HepG2 (cell line): ENCODE results near the gene TIMM10. TPM values are rescaled to one million over a fixed set of nuclear protein-coding genes. Genes with fewer than 3 reads are reported as not detected.

ENCODE experiments used
- BRF2 ChIP-seq: sonication (generic); formaldehyde crosslinking; IDR thresholded peaks from 2 replicates; pipeline ENCODE4 v1.8.1; 2022; ENCODE audit warnings: mild to moderate bottlenecking, missing genetic modification reagents
- DMTF1 ChIP-seq: sonication (generic); formaldehyde crosslinking; IDR thresholded peaks from 2 replicates; pipeline ENCODE4 v1.4.0; 2020; ENCODE audit warnings: mild to moderate bottlenecking, missing genetic modification reagents
- EZH2 ChIP-seq: conservative IDR thresholded peaks from 2 replicates; pipeline ENCODE4 v1.6.1; 2012; ENCODE audit warnings: mild to moderate bottlenecking, low read depth, low read length, moderate library complexity
- IRF1 ChIP-seq: sonication (generic); formaldehyde crosslinking; IDR thresholded peaks from 2 replicates; pipeline ENCODE4 v1.4.0; 2020; ENCODE audit warnings: low read depth, mild to moderate bottlenecking, missing genetic modification reagents
- KDM4B ChIP-seq: sonication (generic); formaldehyde crosslinking; IDR thresholded peaks from 2 replicates; pipeline ENCODE4 v1.4.0; 2020; ENCODE audit warnings: missing genetic modification reagents
- MEF2D ChIP-seq: sonication (generic); formaldehyde crosslinking; IDR thresholded peaks from 2 replicates; pipeline ENCODE4 v1.5.1; 2020; ENCODE audit warnings: mild to moderate bottlenecking, missing genetic modification reagents
- MIXL1 ChIP-seq: IDR thresholded peaks from 2 replicates; pipeline ENCODE4 v1.6.1; 2016
- MTF1 ChIP-seq: sonication (generic); formaldehyde crosslinking; IDR thresholded peaks from 2 replicates; pipeline ENCODE4 v1.5.0; 2020; ENCODE audit warnings: missing genetic modification reagents
- NCOA1 ChIP-seq: sonication (generic); formaldehyde crosslinking; IDR thresholded peaks from 2 replicates; pipeline ENCODE4 v1.9.0; 2021; ENCODE audit warnings: missing genetic modification reagents
- NFE2L1 ChIP-seq: sonication (generic); formaldehyde crosslinking; IDR thresholded peaks from 2 replicates; pipeline ENCODE4 v1.4.0; 2020; ENCODE audit warnings: missing genetic modification reagents, mild to moderate bottlenecking, borderline replicate concordance
- NKX3-1 ChIP-seq: sonication (generic); formaldehyde crosslinking; IDR thresholded peaks from 2 replicates; pipeline ENCODE4 v1.5.0; 2020; ENCODE audit warnings: missing genetic modification reagents
- RFXAP ChIP-seq: sonication (generic); formaldehyde crosslinking; IDR thresholded peaks from 2 replicates; pipeline ENCODE4 v1.4.0; 2020; ENCODE audit warnings: missing genetic modification reagents, borderline replicate concordance
- SMYD3 ChIP-seq: sonication (generic); formaldehyde crosslinking; IDR thresholded peaks from 2 replicates; pipeline ENCODE4 v1.8.1; 2023; ENCODE audit warnings: mild to moderate bottlenecking, missing genetic modification reagents
- SRF ChIP-seq: IDR thresholded peaks from 2 replicates; pipeline ENCODE4 v1.6.1; 2011; ENCODE audit warnings: mild to moderate bottlenecking, low read depth, low read length, moderate library complexity
- SSRP1 ChIP-seq: IDR thresholded peaks from 2 replicates; pipeline ENCODE4 v1.6.1; 2016; ENCODE audit warnings: control low read depth
- SYNCRIP ChIP-seq: fragments of 200-400 bp; formaldehyde crosslinking; IDR thresholded peaks from 2 replicates; pipeline ENCODE4 v1.6.1; 2018; ENCODE audit warnings: mild to moderate bottlenecking, low read depth, low read length; ENCODE audit not compliant: insufficient read depth
- TEF ChIP-seq: sonication (generic); formaldehyde crosslinking; IDR thresholded peaks from 2 replicates; pipeline ENCODE4 v1.5.0; 2020; ENCODE audit warnings: missing genetic modification reagents
- ZBTB1 ChIP-seq: sonication (generic); formaldehyde crosslinking; IDR thresholded peaks from 2 replicates; pipeline ENCODE4 v1.4.0; 2020; ENCODE audit warnings: missing genetic modification reagents, borderline replicate concordance
- ZBTB8A ChIP-seq: sonication (generic); formaldehyde crosslinking; IDR thresholded peaks from 2 replicates; pipeline ENCODE4 v1.4.0; 2020; ENCODE audit warnings: mild to moderate bottlenecking, low read depth, missing genetic modification reagents, borderline replicate concordance
- ZNF30 ChIP-seq: sonication (generic); formaldehyde crosslinking; IDR thresholded peaks from 2 replicates; pipeline ENCODE4 v1.5.0; 2020; ENCODE audit warnings: mild to moderate bottlenecking, missing genetic modification reagents
- ZNF629 ChIP-seq: sonication (generic); formaldehyde crosslinking; conservative IDR thresholded peaks from 2 replicates; pipeline ENCODE4 v1.5.0; 2020; ENCODE audit warnings: missing genetic modification reagents
- ZNF674 ChIP-seq: sonication (generic); formaldehyde crosslinking; IDR thresholded peaks from 2 replicates; pipeline ENCODE4 v1.5.0; 2020; ENCODE audit warnings: low read depth, mild to moderate bottlenecking, missing genetic modification reagents
- ZNF737 ChIP-seq: sonication (generic); formaldehyde crosslinking; IDR thresholded peaks from 2 replicates; pipeline ENCODE4 v1.5.0; 2020; ENCODE audit warnings: missing genetic modification reagents, mild to moderate bottlenecking, borderline replicate concordance
- polyA plus RNA-seq, 8 experiments: library from polyadenylated mRNA; depleted of rRNA in 3 of 8; stranded (reverse) in 7 of 8; unstranded in 1 of 8; fragments of >200 nt; fragmentation: Illumina TruSeq in 4 of 8; extraction: Trizol in 4 of 8; gene quantifications; 2 replicates each; pipeline versions ENCODE4 v1.2.1 to v1.2.3, GENCODE V29; 2011 to 2016; ENCODE audit warnings: low read depth in 4 of 8, missing spikeins in 1 of 8, mixed read lengths in 1 of 8; ENCODE audit not compliant: insufficient read depth in 1 of 8
- total RNA-seq, 5 experiments: library from RNA; depleted of rRNA; stranded (reverse); fragments of >200 nt; fragmentation: Illumina TruSeq; extraction: Trizol; gene quantifications; 2 replicates each; pipeline ENCODE4 v1.2.3, GENCODE V29; 2016; ENCODE audit warnings: low read depth in 1 of 5
- TF ChIP-seq, protein P1 (sequence below): sonication (generic); formaldehyde crosslinking; IDR thresholded peaks from 2 replicates; pipeline ENCODE4 v1.8.0; 2022; ENCODE audit warnings: low read depth, missing genetic modification reagents

Gene TIMM10
- total and polyA plus RNA-seq, 2 of the 13 experiments (the other 11 are each of a cell fraction or from before 2014, with no cell fraction given): 67.8 to 82.2 TPM

GRCh38 chr11:57493507-57494503 lies 36.7 kb downstream of the TIMM10 start (continued):
- TF ChIP-seq NFE2L1 (CRISPR knock-in tag) (no peak), NCOA1 (CRISPR knock-in tag) (no peak), DMTF1 (CRISPR knock-in tag) (no peak), MIXL1 (CRISPR knock-in tag) (no peak), ZNF737 (CRISPR knock-in tag) (no peak), NKX3-1 (no peak), EZH2 (no peak), RFXAP (CRISPR knock-in tag) (peak; percentile 46; the same call in 1 of the 2 replicates), ZNF629 (CRISPR knock-in tag) (no peak; the same call in 1 of the 2 replicates), ZBTB1 (no peak), ZNF674 (CRISPR knock-in tag) (no peak), SRF (no peak), BRF2 (no peak), MEF2D (CRISPR knock-in tag) (no peak), TEF (CRISPR knock-in tag) (no peak), ZNF30 (CRISPR knock-in tag) (no peak), SMYD3 (no peak), SSRP1 (CRISPR knock-in tag) (no peak; the same call in 1 of the 2 replicates), ZBTB8A (CRISPR knock-in tag) (no peak), SYNCRIP (no peak), IRF1 (CRISPR knock-in tag) (no peak), MTF1 (no peak), KDM4B (CRISPR knock-in tag) (no peak)
- TF ChIP-seq, protein P1, sequence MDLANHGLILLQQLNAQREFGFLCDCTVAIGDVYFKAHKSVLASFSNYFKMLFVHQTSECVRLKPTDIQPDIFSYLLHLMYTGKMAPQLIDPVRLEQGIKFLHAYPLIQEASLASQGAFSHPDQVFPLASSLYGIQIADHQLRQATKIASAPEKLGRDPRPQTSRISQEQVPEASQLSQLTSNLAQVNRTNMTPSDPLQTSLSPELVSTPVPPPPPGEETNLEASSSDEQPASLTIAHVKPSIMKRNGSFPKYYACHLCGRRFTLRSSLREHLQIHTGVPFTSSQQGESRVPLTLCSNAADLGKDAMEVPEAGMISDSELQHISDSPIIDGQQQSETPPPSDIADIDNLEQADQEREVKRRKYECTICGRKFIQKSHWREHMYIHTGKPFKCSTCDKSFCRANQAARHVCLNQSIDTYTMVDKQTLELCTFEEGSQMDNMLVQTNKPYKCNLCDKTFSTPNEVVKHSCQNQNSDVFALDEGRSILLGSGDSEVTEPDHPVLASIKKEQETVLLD (CRISPR knock-in tag): no peak
